Keratinocyte (primary cell): ENCODE results near the gene PLCL2. TPM values are rescaled to one million over a fixed set of nuclear protein-coding genes. Genes with fewer than 3 reads are reported as not detected.

Experiments used
- DNase-seq: peaks from one replicate; pipeline ENCODE4 v3.0.0-alpha.2; 2011; ENCODE audit warnings: low read depth, missing footprints, low spot score
- FAIRE-seq: peaks from 2 replicates; lab custom pipeline; 2011; peaks lifted over from hg19 to GRCh38; lab: Jason Lieb, UNC
- H2AFZ ChIP-seq: 2 replicates; pipeline ENCODE4 v1.6.0; 2012; ENCODE audit warnings: low read length, control low read depth, inconsistent platforms; ENCODE audit not compliant: control insufficient read depth
- H3K27ac ChIP-seq: 2 replicates; pipeline ENCODE4 v1.5.1; 2011; ENCODE audit warnings: low read length; ENCODE audit not compliant: control insufficient read depth, insufficient read depth
- H3K27me3 ChIP-seq: 3 replicates; pipeline ENCODE4 v1.6.0; 2011; ENCODE audit warnings: low read length; ENCODE audit not compliant: control insufficient read depth, insufficient read depth; ENCODE audit errors: extremely low read depth
- H3K36me3 ChIP-seq, 2 experiments: 2 replicates in 1 of 2; 3 replicates in 1 of 2; pipeline ENCODE4 v1.5.1; 2011; ENCODE audit warnings: low read length in 2 of 2, mild to moderate bottlenecking in 1 of 2; ENCODE audit not compliant: control insufficient read depth in 2 of 2, insufficient read depth in 2 of 2; ENCODE audit errors: extremely low read depth in 1 of 2
- H3K4me1 ChIP-seq: 3 replicates; pipeline ENCODE4 v1.5.1; 2011; ENCODE audit warnings: low read length; ENCODE audit not compliant: control insufficient read depth, insufficient read depth; ENCODE audit errors: extremely low read depth
- H3K4me2 ChIP-seq: 3 replicates; pipeline ENCODE4 v1.6.0; 2011; ENCODE audit warnings: low read depth, low read length; ENCODE audit not compliant: control insufficient read depth, insufficient read depth; ENCODE audit errors: extremely low read depth
- H3K4me3 ChIP-seq, 3 experiments: fragments of 200-600 bp in 1 of 3; sonication (generic) in 1 of 3; 2 replicates in 2 of 3; 3 replicates in 1 of 3; pipeline ENCODE4 v1.5.1; 2011 to 2016; ENCODE audit warnings: low read length in 3 of 3, mild to moderate bottlenecking in 3 of 3, control low read depth in 2 of 3, inconsistent platforms in 1 of 3, low read depth in 1 of 3, mixed read lengths in 1 of 3, mixed run types in 1 of 3, moderate library complexity in 1 of 3; ENCODE audit not compliant: control insufficient read depth in 2 of 3, insufficient read depth in 2 of 3; ENCODE audit errors: extremely low read depth in 1 of 3
- H3K79me2 ChIP-seq: 2 replicates; pipeline ENCODE4 v1.6.0; 2012; ENCODE audit warnings: low read length; ENCODE audit not compliant: control insufficient read depth, insufficient read depth
- H3K9ac ChIP-seq: 3 replicates; pipeline ENCODE4 v1.6.0; 2011; ENCODE audit warnings: low read length; ENCODE audit not compliant: control insufficient read depth, insufficient read depth; ENCODE audit errors: extremely low read depth
- H3K9me1 ChIP-seq: 3 replicates; pipeline ENCODE4 v1.6.0; 2011; ENCODE audit warnings: low read length; ENCODE audit not compliant: control insufficient read depth, insufficient read depth; ENCODE audit errors: extremely low read depth
- H3K9me3 ChIP-seq: 2 replicates; pipeline ENCODE4 v1.5.1; 2012; ENCODE audit warnings: low read depth, low read length; ENCODE audit not compliant: control insufficient read depth
- H4K20me1 ChIP-seq: 3 replicates; pipeline ENCODE4 v1.6.0; 2011; ENCODE audit warnings: low read length; ENCODE audit not compliant: control insufficient read depth, insufficient read depth; ENCODE audit errors: extremely low read depth
- CTCF ChIP-seq, 3 experiments: IDR thresholded peaks in 1 of 3; conservative IDR thresholded peaks in 1 of 3; optimal IDR thresholded peaks in 1 of 3; 2 replicates in 2 of 3; 3 replicates in 1 of 3; pipeline versions ENCODE3 to v1.5.1; 2011; ENCODE audit warnings: low read length in 3 of 3, mild to moderate bottlenecking in 3 of 3, moderate library complexity in 2 of 3, control low read depth in 1 of 3, inconsistent platforms in 1 of 3; ENCODE audit not compliant: insufficient read depth in 2 of 3; ENCODE audit errors: extremely low read depth in 1 of 3
- EZH2 ChIP-seq: IDR thresholded peaks from one replicate; pipeline ENCODE4 v1.6.1; 2012; ENCODE audit warnings: inconsistent platforms, mild to moderate bottlenecking, low read length, moderate library complexity
- dilution Hi-C: fragments of 300-500 bp; cut with MboI; formaldehyde crosslinking; loops from one replicate; pipeline ENCODE4 v1.7.0; 2020; ENCODE audit warnings: low sequenced_read_pairs; ENCODE audit not compliant: extremely low pct_ligation_motif_present
- polyA plus RNA-seq, 5 experiments: library from polyadenylated mRNA; depleted of rRNA in 3 of 5; stranded (reverse) in 3 of 5; stranded (forward) in 1 of 5; unstranded in 1 of 5; fragments of >200 nt; gene quantifications; 1 replicate in 1 of 5; 2 replicates in 3 of 5; 3 replicates in 1 of 5; pipeline versions ENCODE4 v1.2.1 to v1.2.3, GENCODE V29; 2011 to 2012; ENCODE audit warnings: missing spikeins in 2 of 5, low read depth in 1 of 5, low replicate concordance in 1 of 5

Gene PLCL2
- polyA plus RNA-seq, 1 donor (not counting 4 experiments of a cell fraction or from before 2014, with no cell fraction given), result 0.20 TPM

- Histone ChIP-seq H2AFZ (no peak overlapping the region), H3K27me3 (no peaks in the 10 kb centered on the region), H4K20me1 (no peaks in the 10 kb centered on the region), H3K79me2 (no peaks in the 10 kb centered on the region), H3K9me1 (no peaks in the 10 kb centered on the region), H3K4me2 (no peak overlapping the region), H3K9ac (no peak overlapping the region), H3K4me3 (no peak overlapping the region), H3K36me3 (no peaks in the 10 kb centered on the region), H3K4me1 (no peaks in the 10 kb centered on the region), H3K27ac (no peak overlapping the region), H3K9me3 (no peaks in the 10 kb centered on the region)
- FAIRE-seq (no peak), DNase-seq (no peak)
- dilution Hi-C loops, result no loop called here
- TF ChIP-seq CTCF (optimal IDR thresholded peaks at IDR 0.05 in 1 of 3, IDR thresholded peaks at IDR 0.05 in 1 of 3, conservative IDR thresholded peaks at IDR 0.05 in 1 of 3; ENCODE audit: extremely low read depth in 1 of 3, insufficient read depth in 2 of 3, low read length in 3 of 3) (no peak), EZH2 (no peak)
Measured at GRCh38 chr3:16912400-16913263, 27.9 kb downstream of the PLCL2 start.

- Histone ChIP-seq H4K20me1 (no peaks in the 10 kb centered on the region), H3K9me3 (no peaks in the 10 kb centered on the region), H3K4me2 (no peak overlapping the region), H3K4me1 (no peaks in the 10 kb centered on the region), H3K4me3 (no peak overlapping the region), H3K27me3 (no peaks in the 10 kb centered on the region), H3K79me2 (no peaks in the 10 kb centered on the region), H2AFZ (no peak overlapping the region), H3K9me1 (no peaks in the 10 kb centered on the region), H3K27ac (no peak overlapping the region), H3K9ac (no peak overlapping the region), H3K36me3 (no peaks in the 10 kb centered on the region)
- DNase-seq (no peak), FAIRE-seq (no peak)
- dilution Hi-C loops, result no loop called here
- TF ChIP-seq EZH2, result no peak
- TF ChIP-seq CTCF (optimal IDR thresholded peaks at IDR 0.05 in 1 of 3, IDR thresholded peaks at IDR 0.05 in 1 of 3, conservative IDR thresholded peaks at IDR 0.05 in 1 of 3; ENCODE audit: extremely low read depth in 1 of 3, insufficient read depth in 2 of 3, low read length in 3 of 3), result no peak
Measured at GRCh38 chr3:16913264-16913580, 28.5 kb downstream of the PLCL2 start.
